ENCODE data around the gene PRKCI.

- TF ChIP-seq CTCF (IDR thresholded peaks at IDR 0.05; ENCODE audit: borderline replicate concordance, extremely low read depth, low read length, poor library complexity, severe bottlenecking) (no peak), EZH2 (IDR thresholded peaks at IDR 0.05; ENCODE audit: borderline replicate concordance, low read depth, low read length, severe bottlenecking) (no peak)
Observed at GRCh38 chr3:170240671-170241070, 18.4 kb downstream of the PRKCI start.

Measured in DND-41 (cell line).